ENCODE results near the gene CNTNAP4.

The CNTNAP4 gene

GRCh38 chr16:76541070-76541469 is 263.9 kb downstream of the CNTNAP4 start:
- no peak overlapping the region for H3K4me3 ChIP-seq (ENCODE audit: low read depth, low read length)
- no peak for TF ChIP-seq CTCF (IDR thresholded peaks at IDR 0.05; ENCODE audit: borderline replicate concordance, insufficient read depth, low read depth, low read length)

GRCh38 chr16:76565542-76565941 is 288.3 kb downstream of the CNTNAP4 start:
- TF ChIP-seq CTCF (IDR thresholded peaks at IDR 0.05; ENCODE audit: borderline replicate concordance, insufficient read depth, low read depth, low read length): no peak
- no peak overlapping the region for H3K4me3 ChIP-seq (ENCODE audit: low read depth, low read length)

GRCh38 chr16:76571755-76572154 is 294.6 kb downstream of the CNTNAP4 start:
- no peak overlapping the region for H3K4me3 ChIP-seq (ENCODE audit: low read depth, low read length)
- no peak for TF ChIP-seq CTCF (IDR thresholded peaks at IDR 0.05; ENCODE audit: borderline replicate concordance, insufficient read depth, low read depth, low read length)

GRCh38 chr16:76573281-76573680 is 296.1 kb downstream of the CNTNAP4 start:
- TF ChIP-seq CTCF (IDR thresholded peaks at IDR 0.05; ENCODE audit: borderline replicate concordance, insufficient read depth, low read depth, low read length): no peak

GRCh38 chr16:76574651-76575050 is 297.4 kb downstream of the CNTNAP4 start:
- TF ChIP-seq CTCF (IDR thresholded peaks at IDR 0.05; ENCODE audit: borderline replicate concordance, insufficient read depth, low read depth, low read length): no peak
- H3K4me3 ChIP-seq (ENCODE audit: low read depth, low read length): no peak overlapping the region

More at GRCh38 chr16:76573281-76573680, 296.1 kb downstream of the CNTNAP4 start:
- H3K4me3 ChIP-seq (ENCODE audit: low read depth, low read length): no peak overlapping the region

GRCh38 chr16:76576526-76576925 is 299.3 kb downstream of the CNTNAP4 start:
- H3K4me3 ChIP-seq (ENCODE audit: low read depth, low read length): no peak overlapping the region
- TF ChIP-seq CTCF (IDR thresholded peaks at IDR 0.05; ENCODE audit: borderline replicate concordance, insufficient read depth, low read depth, low read length): no peak

- no peak overlapping the region for H3K4me3 ChIP-seq (ENCODE audit: low read depth, low read length)
- TF ChIP-seq CTCF (IDR thresholded peaks at IDR 0.05; ENCODE audit: borderline replicate concordance, insufficient read depth, low read depth, low read length): no peak
These were observed 299.8 kb downstream of the CNTNAP4 start for GRCh38 chr16:76577003-76577402.

Data from GM12875 (cell line).